ENCODE results near the gene TRAF1. TPM values are rescaled to one million over a fixed set of nuclear protein-coding genes. Genes with fewer than 3 reads are reported as not detected.

TRAF1 gene
- total RNA-seq, 1 experiment from 2014 or later, result 0.95 TPM

DNA sequence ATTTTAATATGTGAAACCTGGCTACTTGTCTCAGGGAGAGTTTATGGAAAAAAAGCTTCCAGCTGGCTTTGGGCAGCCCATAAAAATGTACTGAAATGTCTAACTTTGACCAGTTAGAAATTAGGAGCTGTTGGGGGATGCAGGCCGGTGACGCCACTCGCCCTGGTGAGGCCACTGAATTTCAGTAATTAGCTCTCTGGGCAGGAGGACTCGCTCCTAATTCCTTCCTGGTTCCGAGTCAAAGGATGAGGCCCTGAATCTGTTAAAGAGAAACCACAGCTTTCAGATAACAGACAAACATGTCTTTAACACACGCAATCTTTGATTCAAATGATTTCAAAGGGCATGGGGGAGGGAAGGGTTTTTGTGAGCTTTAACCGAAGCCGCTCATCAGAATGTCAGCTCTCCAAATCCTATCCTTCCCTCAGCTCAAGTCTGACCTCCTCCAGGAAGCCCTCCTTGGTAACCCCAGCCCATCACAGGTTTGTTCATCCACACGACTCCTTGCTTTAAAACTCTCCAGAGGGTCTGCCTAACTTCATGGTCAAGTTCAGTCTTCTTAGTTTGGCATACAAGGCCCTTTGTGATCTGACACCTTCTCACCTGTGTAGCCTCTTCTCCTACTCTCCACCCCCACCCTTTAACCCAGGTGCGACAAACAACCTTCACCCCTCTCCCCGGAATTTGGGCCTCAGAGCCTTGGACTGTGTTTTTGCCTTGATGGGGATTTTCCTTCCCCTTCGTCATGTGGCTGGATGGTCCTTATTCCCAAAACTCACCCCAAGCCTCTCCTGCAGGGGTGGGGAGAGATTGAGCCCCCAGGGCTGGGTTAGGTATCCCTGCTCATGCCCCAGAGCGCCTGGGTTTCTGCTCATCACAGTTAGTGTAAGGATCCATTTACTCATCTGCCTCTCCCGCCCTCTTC lies 36.0 kb downstream of the TRAF1 start:
- DNase-seq (ENCODE audit: low spot score), result no peak

DNA sequence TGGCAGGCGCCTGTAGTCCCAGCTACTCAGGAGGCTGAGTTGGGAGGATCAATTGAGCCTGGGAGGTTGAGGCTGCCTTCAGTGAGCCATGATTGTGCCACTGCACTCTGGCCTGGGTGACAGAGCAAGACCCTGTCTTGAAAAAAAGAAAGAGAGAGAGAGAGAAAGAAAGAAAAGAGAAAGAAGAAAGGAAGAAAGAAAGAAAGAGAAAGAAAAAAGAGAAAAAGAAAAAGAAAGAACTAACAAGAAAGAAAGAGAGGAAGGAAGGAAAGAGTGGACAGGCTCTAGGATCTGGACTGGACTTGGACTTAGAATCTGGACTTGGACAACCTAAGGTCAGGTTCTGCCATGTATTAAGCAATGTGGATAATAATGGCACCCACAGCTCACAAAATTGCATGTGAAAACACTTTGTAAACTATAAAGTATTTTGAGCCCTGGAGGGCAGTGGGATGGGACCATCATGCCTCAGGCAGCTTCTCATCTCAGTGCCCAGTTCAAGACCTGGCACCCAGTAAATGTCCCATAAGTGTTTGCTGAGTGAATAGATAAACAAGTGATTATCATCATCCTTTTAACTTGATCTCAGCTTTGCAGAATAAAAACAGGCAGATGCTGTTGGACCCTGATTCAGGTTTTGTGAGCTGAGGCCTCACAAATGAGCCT lies 36.9 kb downstream of the TRAF1 start:
- DNase-seq (ENCODE audit: low spot score), result no peak

DNA sequence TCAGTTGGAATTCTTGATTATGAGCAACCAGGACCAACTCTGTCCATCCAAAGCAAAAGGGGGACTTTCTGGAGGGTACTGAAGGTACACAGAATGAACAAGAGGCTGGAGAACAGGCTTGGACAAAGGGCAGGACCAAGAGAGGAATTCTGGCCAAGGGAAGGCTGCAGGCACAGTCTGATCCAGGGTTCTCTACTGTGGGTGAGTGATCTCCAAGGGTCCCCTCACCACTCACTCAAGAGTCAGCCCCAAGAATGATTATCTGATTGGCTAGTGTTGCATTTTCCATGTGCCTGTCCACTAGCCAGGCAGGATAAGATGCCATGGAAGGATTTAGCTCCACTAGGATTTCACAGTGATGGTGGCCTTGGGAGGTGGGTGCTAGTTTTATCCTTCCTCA lies 38.0 kb downstream of the TRAF1 start:
- DNase-seq (ENCODE audit: low spot score), result no peak

DNA sequence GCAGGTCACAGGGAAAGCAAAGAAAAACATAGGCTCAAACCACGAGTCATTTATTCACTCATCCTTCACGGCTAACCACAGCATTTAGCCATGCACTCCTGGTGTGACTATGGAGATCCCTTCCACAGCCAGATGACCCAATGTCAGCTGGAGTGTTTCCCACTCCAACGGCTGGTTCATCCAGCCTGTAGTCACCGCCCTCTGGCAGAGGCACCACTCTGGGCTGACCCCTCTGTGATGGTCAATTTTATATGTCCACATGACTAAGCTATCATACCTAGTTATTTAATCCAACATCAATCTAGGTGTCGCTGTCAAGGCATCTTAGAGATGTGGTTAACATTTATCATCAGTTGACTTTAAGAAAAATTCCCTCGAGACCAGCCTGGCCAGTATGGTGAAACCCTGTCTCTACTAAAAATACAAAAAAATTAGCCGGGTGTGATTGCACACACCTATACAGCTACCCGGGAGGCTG lies 40.1 kb downstream of the TRAF1 start:
- DNase-seq (ENCODE audit: low spot score), result peak; percentile 98

DNA sequence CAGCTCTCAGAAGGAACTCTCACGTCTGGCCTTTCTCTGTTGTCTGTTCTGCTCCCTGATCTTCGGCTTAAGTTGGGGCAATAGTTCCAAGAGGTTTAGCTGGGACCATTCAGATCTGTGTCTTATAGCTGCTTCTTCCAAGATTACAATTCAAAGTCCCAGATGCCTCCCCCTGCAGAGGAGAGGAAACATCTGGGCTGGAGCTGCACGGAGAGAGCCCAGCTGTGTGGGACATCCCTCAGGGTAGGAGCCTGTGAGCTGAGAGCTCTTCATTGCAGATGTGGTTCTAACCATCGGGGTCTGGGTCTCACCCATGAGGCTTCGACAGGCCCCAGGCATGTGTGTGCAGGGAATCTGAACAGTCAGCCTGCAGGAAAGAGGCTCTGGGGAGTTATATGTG lies 40.6 kb downstream of the TRAF1 start:
- no peak for DNase-seq (ENCODE audit: low spot score)

DNA sequence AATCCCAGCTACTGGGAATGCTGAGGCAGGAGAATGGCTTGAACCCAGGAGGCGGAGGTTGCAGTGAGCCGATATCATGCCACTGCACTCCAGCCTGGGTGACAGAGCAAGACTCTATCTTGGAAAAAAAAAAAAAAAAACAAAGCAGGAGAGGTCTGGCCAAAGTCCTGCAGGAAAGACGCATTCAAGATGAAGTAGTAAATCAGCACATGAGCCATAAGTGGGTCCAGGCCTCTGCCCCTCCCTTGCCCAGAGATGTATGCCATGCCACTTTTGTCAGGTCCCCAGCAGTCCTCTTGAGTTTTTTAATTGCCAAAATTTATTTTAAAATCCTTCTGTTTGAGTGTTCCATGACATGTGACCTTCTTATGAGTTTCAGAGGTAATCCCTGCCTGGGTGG lies 41.1 kb downstream of the TRAF1 start:
- no peak for DNase-seq (ENCODE audit: low spot score)

DNA sequence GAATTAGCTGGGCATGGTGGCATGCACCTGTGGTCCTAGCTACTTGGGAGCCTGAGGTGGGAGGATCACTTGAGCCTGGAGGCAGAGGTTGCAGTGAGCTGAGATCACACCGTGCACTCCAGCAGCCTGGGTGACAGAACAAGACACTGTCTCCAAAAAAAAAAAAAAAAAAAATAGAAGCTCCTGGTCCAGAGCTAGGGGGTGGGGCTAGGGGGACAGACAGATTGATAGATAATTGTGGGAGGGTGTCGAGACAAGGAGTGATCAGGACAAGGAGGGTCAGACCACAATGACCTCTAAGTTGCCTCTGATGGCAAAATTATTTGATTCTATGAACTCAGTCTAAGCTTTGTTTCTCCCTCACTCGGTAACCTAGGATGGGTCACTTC lies 43.0 kb downstream of the TRAF1 start:
- no peak for DNase-seq (ENCODE audit: low spot score)

DNA sequence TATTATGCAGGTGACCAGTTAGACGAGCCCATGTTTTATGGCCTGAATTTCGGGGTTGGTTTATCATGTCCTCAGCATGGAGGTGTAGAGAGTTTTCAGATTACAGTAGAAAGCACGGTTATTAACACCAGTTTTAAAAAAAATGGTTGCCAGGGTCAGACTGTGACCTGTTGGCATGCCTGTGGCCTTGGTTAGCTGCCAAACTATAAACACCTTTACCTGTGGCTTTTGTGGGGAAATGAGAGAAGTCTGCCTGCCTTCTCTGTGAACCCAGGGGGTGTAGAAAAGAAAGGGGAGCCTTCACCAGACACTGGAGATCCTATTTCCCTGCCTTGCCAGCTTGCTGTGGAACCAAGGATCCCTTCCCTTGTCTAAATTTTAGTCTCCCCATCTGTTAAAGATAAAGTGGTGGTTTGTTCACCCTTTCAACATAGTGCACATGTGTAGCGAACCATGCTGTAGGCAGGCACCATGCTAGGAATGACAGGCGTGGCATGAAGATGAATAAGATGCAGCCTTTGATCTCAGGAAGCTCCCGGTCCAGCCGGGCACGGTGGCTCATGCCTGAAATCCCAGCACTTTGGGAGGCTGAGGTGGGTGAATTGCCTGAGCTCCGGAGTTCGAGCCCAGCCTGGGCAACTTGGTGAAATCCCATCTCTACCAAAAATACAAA lies 43.5 kb downstream of the TRAF1 start:
- DNase-seq (ENCODE audit: low spot score), result no peak

DNA sequence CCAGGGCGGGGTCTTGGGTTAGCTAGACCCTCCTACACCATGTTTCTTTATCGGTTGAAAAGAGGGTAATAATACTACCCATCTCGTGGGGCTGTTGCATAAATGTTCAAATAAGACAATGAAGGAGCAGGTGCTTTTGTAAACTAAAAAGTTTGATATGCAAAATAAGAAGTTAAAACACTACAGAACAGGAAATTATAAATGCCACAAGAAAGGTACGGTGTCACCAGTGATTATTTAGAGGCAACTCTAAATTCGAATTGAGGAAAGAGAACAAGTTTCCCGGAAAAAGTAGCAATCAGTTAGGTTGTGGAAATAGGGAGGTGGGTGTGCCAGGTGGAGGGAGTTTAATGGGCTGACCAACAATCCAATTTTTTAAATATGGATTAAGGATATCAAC lies 47.1 kb downstream of the TRAF1 start:
- no peak for DNase-seq (ENCODE audit: low spot score)

DNA sequence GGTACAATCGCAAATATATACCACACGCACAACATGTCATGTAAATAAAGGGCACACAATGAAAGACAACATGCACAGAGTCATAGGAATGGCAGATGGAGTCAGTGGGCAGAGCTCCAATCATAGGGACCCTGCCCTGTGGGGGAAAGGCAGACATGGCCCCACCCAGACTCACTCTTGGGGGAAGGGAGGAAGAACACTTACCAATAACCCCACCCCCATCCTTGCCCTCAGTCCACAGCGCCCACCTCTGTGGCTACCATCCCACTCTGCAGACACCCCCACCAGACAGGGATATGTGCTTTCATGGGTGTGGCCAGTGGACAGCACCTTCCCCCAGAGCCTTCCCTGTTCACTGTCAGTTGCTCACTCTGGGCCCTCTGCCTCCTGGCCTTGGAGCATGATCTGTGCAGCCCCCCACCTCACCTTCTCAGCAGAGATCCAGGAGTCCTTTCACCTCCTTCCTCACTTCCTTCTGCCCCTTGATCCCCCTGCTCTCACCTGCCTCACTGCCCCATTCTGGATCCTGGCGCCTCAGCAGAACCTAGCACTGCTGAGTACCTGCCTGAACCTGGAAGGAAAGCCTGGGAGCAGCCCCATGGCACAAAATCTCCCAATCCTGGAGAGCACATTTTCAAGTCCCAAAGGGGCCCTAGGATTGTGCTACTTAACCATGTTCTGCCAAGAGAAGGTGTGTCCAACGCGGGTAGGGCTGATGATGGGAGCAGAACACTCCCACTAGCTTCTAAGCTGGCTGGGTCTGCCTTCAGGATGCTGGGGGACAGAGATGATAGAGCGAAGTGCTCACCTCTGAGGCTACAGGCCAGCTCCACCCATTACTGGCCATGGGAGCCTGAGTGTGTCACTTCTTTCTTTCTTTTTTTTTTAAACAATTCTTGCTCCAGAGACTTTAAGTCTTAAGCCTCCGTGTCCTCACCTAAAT lies 48.1 kb downstream of the TRAF1 start:
- DNase-seq (ENCODE audit: low spot score), result no peak

DNA sequence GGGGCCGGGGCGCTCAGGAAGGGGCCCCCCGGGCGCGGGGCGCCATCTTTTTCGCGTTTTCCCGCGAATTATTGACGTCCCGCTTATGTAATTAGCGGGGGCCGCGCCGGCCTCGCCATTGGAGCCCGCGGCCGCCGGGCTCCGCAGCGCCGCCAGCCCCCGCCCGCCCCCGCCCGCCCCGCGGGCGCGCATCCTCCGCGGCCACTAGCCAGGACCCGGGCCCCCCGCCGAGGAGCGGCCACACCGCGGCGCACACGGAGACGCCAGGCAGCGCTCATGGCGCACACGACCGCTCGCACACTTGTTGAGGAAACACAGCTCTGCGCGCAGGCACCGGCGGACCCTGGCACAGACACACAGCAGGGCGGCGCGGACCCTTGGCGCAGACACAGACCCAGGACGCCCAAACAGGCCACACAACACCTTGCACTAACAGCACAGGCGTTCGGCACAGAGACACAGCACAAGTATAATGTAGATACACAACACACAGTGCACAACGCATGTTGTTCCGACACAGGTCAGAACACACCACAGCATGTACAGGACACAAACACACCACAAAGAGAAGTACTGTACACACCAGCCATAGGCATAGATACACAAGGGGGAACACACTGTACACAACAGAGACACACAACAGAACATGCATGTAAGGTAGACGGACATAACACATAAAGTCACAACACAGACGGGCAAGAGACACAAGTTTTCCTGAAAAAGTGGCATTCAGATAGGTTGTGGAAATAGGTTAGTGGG lies 49.1 kb downstream of the TRAF1 start:
- DNase-seq (ENCODE audit: low spot score), result peak; percentile 47

DNA sequence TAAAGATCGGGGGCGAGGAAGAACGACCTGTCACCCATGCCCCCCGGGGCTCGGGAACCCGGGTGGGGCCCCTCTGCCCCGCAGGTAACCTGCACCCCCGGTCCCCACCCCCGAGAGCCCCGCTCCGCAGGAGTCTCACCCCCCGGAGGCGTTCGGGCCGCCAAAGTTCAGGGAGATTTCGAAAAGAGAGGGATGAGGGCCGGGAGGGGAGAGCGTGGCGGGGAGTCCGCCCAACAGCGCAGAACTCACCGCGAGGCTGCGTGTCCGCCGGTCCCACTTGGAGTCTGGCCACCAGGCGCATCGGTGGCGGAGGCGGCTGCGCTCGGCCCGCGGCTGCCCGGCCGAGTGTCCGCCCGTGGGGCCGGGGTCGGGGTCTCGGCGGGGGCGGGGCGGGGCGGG lies 49.8 kb downstream of the TRAF1 start, which contains the start of gene PHF19:
Gene PHF19 (minus strand): TSS at position 347 of the 399 bp plus-strand sequence. CDS start 2,447 bp downstream, outside the sequence.
- DNase-seq (ENCODE audit: low spot score), result no peak

DNA sequence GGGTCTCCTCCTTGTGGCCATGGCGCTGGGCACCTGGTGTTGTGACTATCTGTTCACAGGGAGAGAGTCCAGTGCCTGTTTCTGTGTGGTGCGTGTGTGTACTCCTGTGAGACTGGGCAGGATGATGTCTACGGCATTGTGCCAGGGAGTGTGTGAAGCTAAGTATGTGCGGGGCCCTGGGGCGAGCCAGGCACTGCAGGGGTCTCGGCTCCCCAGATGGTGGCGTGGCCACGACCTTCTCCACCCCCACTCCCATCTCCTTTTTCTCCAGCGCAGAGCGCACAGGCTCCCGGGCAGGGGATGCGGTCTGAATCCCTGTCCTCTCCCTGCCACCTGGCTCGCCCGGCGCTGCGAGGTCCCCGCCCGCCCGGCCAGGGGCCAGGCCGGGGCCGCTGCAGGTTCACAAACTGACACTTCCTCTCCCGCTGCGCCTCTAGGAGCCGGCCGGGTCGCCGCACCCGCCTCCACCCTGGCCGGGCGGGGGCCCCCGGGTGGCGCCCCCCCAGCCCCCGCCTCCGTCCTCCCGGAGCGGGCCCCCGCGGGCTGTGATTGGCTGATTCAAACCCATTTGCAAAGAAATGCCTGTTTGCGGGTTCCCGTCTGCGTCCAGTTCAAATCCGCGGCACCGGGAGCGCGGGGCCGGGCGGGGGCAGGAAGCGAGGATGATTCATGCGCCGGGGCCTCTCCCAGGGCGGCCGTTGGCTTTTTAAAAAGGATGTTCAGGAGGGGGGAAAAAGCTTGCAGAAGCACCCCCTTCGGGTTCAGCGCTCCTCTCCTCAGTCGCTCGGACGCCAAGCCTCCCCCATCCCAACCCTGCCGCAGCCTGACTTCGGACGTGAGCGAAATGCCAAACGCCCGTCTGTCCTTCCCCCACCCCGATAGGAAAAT lies 50.4 kb downstream of the TRAF1 start:
- DNase-seq (ENCODE audit: low spot score), result peak; percentile 95

DNA sequence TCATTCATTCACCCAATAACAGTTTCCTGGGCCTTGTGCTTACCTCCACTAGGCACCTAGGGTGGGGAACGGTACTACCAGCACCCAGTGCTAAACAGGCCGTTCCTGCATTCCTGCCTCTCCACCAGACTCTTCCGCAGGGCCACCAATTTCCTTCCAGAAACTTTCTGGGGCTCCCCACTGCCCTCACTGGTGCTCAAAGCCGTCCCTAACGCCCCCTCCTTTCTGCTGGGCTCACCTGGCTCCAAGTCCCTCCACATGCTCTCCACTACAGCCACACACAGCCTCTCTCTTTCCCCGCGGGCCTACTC lies 51.0 kb downstream of the TRAF1 start:
- DNase-seq (ENCODE audit: low spot score), result no peak

DNA sequence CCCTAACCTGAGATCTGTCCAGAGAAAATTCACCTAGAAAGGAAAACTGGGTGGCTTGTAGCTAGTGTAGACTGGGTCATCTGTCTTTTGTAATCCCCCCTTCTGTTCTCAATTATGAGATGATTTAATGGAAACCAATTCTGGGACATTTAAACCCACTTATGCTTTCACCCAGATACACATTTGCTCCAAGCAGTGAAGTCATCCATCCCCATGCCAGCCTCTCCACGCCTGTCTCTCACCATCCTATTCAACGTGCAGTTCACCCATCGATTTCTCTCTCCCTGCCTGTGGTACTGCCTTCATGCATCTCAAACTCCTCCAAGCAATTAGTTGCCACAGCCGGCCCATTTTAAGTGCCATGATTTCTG lies 51.4 kb downstream of the TRAF1 start:
- DNase-seq (ENCODE audit: low spot score), result no peak

DNA sequence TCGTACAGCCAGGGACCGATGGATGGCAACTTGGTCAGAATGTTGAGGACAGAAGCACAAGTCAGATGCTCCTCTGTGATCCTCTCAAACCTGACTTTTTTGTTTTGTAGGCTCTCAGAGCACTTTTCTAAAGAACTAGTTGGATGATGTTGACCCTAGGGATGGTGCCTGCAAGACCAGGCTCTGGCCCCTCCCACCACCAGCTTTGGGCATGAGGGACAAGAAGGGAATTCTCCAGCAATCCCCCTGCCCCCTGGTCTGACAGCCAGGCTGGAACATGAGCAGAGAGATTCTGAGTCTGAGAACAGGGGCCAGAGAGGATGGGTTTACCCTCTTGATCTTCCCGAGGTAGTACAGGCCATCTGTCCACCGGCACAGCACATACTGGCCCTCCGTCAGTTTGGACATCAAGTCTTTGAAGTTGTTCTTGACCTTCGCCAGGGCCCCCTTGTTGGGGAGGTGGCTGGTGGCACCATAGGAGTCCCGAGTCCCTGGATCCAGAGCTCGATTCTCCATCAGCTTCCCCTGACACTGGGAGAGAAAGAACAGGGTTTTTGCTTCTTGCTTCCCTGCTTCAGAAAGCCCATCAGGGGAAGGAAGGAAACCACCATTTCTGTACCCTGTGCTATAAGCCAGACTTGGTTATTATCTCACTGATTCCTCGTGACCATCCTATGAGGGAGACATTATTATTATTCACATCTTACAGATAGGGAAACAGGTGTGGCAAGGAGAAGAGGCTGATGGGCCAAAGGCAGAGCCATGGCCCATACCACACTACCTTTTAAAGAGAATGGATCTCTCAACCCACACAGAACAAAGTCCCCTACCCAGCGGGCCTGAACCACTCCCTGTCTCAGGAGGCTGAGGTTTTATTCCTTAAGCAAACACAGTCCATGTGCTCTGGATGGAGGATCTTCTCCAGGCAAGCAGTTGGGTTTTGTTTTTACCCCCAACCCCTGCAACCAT lies 52.1 kb downstream of the TRAF1 start:
- no peak for DNase-seq (ENCODE audit: low spot score)

DNA sequence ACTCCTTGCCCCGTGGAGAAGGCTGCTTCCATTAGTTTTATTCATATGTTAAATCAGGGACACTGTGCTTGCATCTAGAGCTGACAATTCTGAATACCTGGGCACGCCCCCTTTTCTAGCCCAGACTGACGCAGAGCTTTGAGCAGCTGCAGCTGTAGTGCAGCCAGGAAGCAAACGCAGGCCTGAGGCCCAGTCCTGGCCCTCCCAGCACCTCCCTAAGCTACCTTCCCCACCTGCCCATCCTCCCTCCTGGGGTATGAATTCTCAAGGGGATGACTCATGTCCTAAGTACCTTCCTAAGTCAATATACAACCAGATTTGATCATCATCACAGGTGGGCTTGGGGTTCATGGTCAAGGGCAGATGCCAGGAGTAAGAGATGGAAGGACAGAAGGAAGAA lies 53.1 kb downstream of the TRAF1 start:
- DNase-seq (ENCODE audit: low spot score), result peak; percentile 39

DNA sequence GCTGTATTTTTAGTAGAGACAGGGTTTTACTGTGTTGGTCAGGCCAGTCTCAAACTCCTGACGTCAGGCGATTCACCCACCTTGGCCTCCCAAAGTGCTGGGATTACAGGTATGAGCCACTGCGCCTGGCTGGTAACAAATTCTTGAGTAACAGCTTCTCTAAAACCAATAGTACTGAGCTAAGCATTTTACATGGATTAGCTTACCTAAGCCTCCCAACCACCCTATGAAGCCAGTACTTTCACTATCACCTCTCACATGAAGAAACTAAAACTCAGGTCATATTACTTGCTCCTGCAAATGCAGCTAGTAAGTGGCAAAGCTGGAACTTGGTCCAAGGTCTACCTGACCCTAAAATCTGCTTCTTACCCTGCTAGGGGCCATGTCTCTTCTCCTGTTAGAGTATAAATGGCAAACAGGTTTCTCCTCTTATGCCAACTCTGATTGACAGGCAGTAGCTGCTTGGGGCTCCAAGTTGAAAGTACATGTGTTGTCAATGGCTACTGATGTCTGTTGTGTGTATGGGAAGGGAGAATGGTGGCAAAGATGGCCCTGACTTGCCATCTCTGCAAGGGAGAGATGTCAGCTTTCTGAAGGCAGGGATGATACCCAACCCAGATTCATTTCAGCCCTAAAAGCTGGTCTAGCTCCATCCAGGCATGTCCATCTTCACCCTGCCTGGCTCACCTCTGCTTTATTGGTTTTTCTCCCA lies 53.6 kb downstream of the TRAF1 start:
- no peak for DNase-seq (ENCODE audit: low spot score)

Data from A172 (cell line).